Peyer's patch (tissue), 4 donors: ENCODE data around the gene OPA1.

Experiments used
- POLR2A ChIP-seq, 2 donors: fragments of 450-650 bp; IDR thresholded peaks; one replicate each; pipeline ENCODE4 v1.5.1; 2017; ENCODE audit warnings: antibody characterized with exemption in 2 of 2, mild to moderate bottlenecking in 2 of 2, moderate library complexity in 2 of 2
- TF ChIP-seq, protein P1 (sequence below), 6 experiments: fragments of 450-650 bp in 4 of 6; fragments of 200-600 bp in 2 of 6; sonication (generic) in 1 of 6; IDR thresholded peaks; one replicate each; pipeline ENCODE4 v1.5.1; 2017 to 2019; ENCODE audit warnings: antibody characterized with exemption in 6 of 6, mild to moderate bottlenecking in 3 of 6, moderate library complexity in 1 of 6

DNA sequence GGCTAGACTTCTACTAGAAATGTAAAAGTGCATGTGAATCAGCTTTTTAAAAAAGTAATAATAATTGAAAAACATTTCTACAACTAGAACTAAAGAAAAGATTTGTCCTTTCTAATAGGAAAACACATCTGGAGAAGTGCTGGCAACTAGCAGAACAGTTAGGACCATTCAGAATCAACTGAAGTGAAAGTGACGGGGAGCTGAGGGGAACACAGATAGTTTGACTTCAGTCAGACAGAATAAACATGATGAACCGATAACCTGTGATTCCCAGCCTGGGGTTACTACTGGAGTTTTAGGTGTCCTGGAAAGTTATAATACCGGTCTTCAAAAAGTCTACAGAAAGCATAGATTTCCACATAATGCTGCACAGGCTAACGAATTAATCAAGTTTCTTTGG lies 28.1 kb downstream of the OPA1 start:
- TF ChIP-seq, protein P1, sequence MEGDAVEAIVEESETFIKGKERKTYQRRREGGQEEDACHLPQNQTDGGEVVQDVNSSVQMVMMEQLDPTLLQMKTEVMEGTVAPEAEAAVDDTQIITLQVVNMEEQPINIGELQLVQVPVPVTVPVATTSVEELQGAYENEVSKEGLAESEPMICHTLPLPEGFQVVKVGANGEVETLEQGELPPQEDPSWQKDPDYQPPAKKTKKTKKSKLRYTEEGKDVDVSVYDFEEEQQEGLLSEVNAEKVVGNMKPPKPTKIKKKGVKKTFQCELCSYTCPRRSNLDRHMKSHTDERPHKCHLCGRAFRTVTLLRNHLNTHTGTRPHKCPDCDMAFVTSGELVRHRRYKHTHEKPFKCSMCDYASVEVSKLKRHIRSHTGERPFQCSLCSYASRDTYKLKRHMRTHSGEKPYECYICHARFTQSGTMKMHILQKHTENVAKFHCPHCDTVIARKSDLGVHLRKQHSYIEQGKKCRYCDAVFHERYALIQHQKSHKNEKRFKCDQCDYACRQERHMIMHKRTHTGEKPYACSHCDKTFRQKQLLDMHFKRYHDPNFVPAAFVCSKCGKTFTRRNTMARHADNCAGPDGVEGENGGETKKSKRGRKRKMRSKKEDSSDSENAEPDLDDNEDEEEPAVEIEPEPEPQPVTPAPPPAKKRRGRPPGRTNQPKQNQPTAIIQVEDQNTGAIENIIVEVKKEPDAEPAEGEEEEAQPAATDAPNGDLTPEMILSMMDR (IDR thresholded peaks at IDR 0.05): no peak
- no peak for TF ChIP-seq POLR2A (IDR thresholded peaks at IDR 0.05)
